Coronary artery (tissue), 2 donors: Measurements from ENCODE around the gene OR13J1.

Experiments
- DNase-seq: peaks from one replicate; pipeline ENCODE4 v3.0.0-alpha.2; 2017; ENCODE audit warnings: low spot score
- H3K27ac ChIP-seq, 2 donors: fragments of 200-600 bp; sonication (generic); one replicate each; pipeline ENCODE4 v1.5.1; 2016 to 2019
- H3K4me3 ChIP-seq: fragments of 200-600 bp; sonication (generic); 2 replicates; pipeline ENCODE4 v1.5.1; 2016; ENCODE audit warnings: mild to moderate bottlenecking, moderate library complexity
- CTCF ChIP-seq: fragments of 200-600 bp; sonication (generic); IDR thresholded peaks from one replicate; pipeline ENCODE4 v1.5.1; 2019; ENCODE audit warnings: antibody characterized with exemption

OR13J1 gene

DNA sequence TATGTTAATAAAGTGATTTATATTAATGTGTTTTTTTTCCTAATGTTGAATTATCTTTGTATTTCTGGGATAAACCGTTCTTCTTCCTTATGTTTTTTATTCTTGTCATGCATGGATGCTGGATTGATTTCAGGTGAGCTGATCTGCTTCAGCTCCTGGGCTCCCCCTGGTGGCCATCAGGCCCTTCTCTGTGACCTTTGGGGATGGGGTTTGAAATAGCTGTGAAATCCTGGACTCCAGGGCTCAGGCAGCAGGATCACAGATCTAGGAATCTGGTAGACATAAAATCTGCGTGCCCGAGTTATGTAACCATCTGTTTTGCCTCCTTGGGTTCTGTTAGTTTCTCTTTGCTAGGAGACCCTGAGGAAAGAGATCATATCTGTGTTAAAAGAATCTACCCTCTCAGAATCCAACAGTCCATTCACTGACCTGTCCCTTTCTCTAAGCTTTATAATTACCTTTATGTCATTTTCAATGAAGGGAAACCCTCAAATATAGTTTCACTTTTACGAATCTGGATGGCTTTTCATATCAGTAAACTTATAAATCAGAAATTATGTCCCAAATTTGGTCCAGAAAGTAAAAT lies 12.2 kb upstream of the OR13J1 start:
- no peak for DNase-seq
- TF ChIP-seq CTCF, result peak; percentile 93
- H3K4me3 ChIP-seq, result no peak overlapping the region
- H3K27ac ChIP-seq, result no peak overlapping the region

DNA sequence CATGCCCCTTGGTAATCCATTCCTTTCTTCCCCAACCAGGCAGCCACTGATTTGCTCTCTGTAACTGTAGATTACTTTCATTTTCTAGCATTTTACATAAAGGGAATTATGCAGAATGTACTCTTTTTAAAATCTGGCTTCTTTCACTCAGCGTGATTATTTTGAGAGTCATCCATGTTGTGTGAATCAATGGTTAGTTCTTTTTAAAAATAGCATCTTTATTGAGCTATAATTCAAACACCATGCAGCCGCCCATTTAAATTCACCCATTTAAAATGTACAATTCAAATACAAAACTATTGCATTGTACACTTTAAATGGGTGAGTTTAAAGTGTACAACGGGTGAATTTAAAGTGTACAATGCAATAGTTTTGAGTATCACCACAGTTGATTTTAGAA lies 2.3 kb upstream of the OR13J1 start:
- Histone ChIP-seq H3K27ac (no peak overlapping the region), H3K4me3 (no peak overlapping the region)
- DNase-seq, result no peak
- no peak for TF ChIP-seq CTCF

DNA sequence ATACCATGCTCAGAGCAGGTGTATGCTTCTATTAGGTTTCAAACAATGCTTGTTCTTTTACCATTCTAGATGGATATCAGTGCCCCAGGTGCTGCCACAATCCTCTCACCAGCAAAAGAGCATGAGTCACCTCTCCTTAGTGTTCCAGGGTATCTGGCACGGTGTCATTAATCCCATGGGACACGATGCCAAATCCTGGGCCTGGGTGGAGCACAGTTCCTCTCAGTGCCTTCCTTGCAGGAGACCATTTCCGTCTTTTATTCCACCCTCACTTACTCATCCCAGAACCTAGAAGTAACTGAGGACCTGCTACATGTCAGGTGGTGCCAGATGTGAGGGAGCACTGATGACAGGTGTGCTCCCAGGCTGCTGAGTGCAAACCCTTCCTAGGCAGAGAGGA lies 1.3 kb upstream of the OR13J1 start:
- DNase-seq, result no peak
- Histone ChIP-seq H3K27ac (no peak overlapping the region), H3K4me3 (no peak overlapping the region)
- TF ChIP-seq CTCF, result no peak

- no peak overlapping the region for H3K4me3 ChIP-seq
- H3K27ac ChIP-seq, result no peak overlapping the region
- TF ChIP-seq CTCF, result no peak
- DNase-seq, result no peak
These were observed 482 bp downstream of the OR13J1 start for GRCh38 chr9:35869621-35870216.

DNA sequence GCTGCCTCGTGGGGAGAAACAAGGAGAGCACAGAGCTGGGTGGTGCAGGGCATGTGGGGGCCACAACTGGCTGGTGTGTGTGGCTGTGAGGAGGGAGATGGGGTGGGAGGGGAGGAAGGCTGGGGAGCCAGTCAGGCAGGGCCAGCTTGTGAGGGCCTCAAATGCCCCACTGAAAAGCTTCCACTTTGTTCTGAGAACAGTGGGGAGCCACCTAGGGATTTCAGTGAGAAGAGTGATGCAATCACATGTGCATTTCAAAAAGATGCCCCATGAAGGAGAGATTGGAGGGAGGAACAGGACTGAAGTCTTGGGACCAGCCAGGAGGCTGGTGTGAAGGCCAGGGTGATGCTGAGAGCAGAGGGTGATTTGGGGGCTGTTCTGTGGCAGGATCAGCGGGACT lies 1.3 kb downstream of the OR13J1 start:
- no peak overlapping the region for H3K27ac ChIP-seq
- no peak for TF ChIP-seq CTCF
- DNase-seq, result no peak
- H3K4me3 ChIP-seq, result no peak overlapping the region

DNA sequence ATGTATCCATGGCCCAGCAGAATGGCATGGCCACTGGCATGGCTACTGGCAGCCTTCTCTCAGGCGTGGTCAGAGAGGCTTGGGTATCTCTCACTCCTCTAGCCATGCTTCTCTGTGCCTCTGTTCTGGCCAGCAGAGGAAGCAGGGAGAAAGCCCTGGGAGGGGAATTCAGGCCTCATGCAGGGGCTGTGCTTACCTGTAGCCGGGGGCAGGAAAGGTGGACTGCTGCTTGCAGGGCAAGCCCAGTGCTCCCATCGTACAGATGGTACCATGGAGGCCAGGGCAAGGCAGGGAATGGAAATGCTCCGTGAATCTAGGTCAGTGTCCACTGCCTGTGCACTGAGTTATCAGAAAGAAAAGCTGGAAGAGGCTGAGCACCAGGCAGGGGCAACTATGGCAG lies 2.7 kb downstream of the OR13J1 start:
- DNase-seq, result no peak
- no peak overlapping the region for H3K4me3 ChIP-seq
- no peak for TF ChIP-seq CTCF
- H3K27ac ChIP-seq, result no peak overlapping the region

- no peak for TF ChIP-seq CTCF
- Histone ChIP-seq H3K27ac (no peak overlapping the region), H3K4me3 (no peak overlapping the region)
- no peak for DNase-seq
These were observed 5.4 kb downstream of the OR13J1 start for GRCh38 chr9:35864695-35865255.
